Measurements from ENCODE around the gene LYPD6. TPM values are rescaled to one million over a fixed set of nuclear protein-coding genes. Genes with fewer than 3 reads are reported as not detected.

Gene LYPD6
- polyA plus RNA-seq, 1 of the 3 experiments (the other 2 are of a cell fraction), result 8.1 TPM

GRCh38 chr2:149489452-149489851 is 159.1 kb downstream of the LYPD6 start:
- H2AFZ ChIP-seq (ENCODE audit: low read depth), result no peak overlapping the region
- TF ChIP-seq SMC3 (IDR thresholded peaks at IDR 0.05; ENCODE audit: low read depth, low read length) (no peak), NFIC (IDR thresholded peaks at IDR 0.05; ENCODE audit: borderline replicate concordance) (no peak), IRF3 (IDR thresholded peaks at IDR 0.05; ENCODE audit: low read depth, low read length) (no peak), RCOR1 (IDR thresholded peaks at IDR 0.05; ENCODE audit: low read length) (no peak), GABPA (IDR thresholded peaks at IDR 0.05; ENCODE audit: low read depth) (no peak), MXI1 (IDR thresholded peaks at IDR 0.05; ENCODE audit: low read depth, low read length) (no peak), CHD2 (IDR thresholded peaks at IDR 0.05; ENCODE audit: low read length, partially characterized antibody) (no peak), NRF1 (IDR thresholded peaks at IDR 0.05; ENCODE audit: low read depth, low read length) (no peak), PBX3 (IDR thresholded peaks at IDR 0.05) (no peak), FOXM1 (IDR thresholded peaks at IDR 0.05; ENCODE audit: low read depth) (no peak), MEF2A (IDR thresholded peaks at IDR 0.05; ENCODE audit: borderline replicate concordance, low read depth) (no peak), RFX5 (IDR thresholded peaks at IDR 0.05; ENCODE audit: low read length) (no peak), REST (IDR thresholded peaks at IDR 0.05; ENCODE audit: low read depth, low read length) (no peak), GATA2 (CRISPR knock-in tag; IDR thresholded peaks at IDR 0.05) (no peak), TEAD4 (IDR thresholded peaks at IDR 0.05; ENCODE audit: borderline replicate concordance, insufficient read depth) (no peak), USF1 (IDR thresholded peaks at IDR 0.05; ENCODE audit: borderline replicate concordance, low read depth) (no peak)
- H3K36me3 ChIP-seq (replicated peaks in 1 of 2; ENCODE audit: control insufficient read depth in 1 of 2, insufficient read depth in 2 of 2, low read length in 1 of 2), result no peaks in the 10 kb centered on the region
- H4K20me1 ChIP-seq (ENCODE audit: insufficient read depth), result no peaks in the 10 kb centered on the region
- H3K9ac ChIP-seq, result no peak overlapping the region
- H3K27ac ChIP-seq (ENCODE audit: low read depth in 2 of 2, low read length in 1 of 2), result no peak overlapping the region
- no peak overlapping the region for H3K4me2 ChIP-seq
- 75% methylated on average over 9 of the region's 11 CpGs for WGBS (ENCODE audit: low lambda C conversion rate)
- ChIA-PET POLR2A (no interaction called here), CTCF (interaction anchor here (1.2 to 1.5 kb wide), 3 partner anchors 159 to 472 kb away, joined by 3 to 12 read pairs (median 3); partner anchors contain the start of gene LYPD6)
- peaks cover 0 to 4% of the 10 kb centered on the region in 2 experiments; a peak in 2 of 4 replicates for H3K4me1 ChIP-seq (ENCODE audit: control insufficient read depth in 1 of 2, insufficient read depth in 2 of 2, low read depth in 1 of 2, low read length in 1 of 2)
- H3K9me3 ChIP-seq, result no peaks in the 10 kb centered on the region
- no peaks in the 10 kb centered on the region for H3F3A ChIP-seq (replicated peaks; ENCODE audit: insufficient read depth)
- no peak overlapping the region for H3K4me3 ChIP-seq (ENCODE audit: low read depth in 2 of 2, low read length in 1 of 2)
- H3K79me2 ChIP-seq (ENCODE audit: insufficient read depth), result no peaks in the 10 kb centered on the region
- no peaks in the 10 kb centered on the region for H3K9me2 ChIP-seq
- no peak for DNase-seq
- H3K27me3 ChIP-seq (ENCODE audit: insufficient read depth), result no peaks in the 10 kb centered on the region
